Large intestine (tissue), 3 donors: ENCODE results near the gene C1orf94. TPM values are rescaled to one million over a fixed set of nuclear protein-coding genes. Genes with fewer than 3 reads are reported as not detected.

ENCODE experiments used
- DNase-seq, 2 donors: peaks; one replicate each; pipeline versions ENCODE4 v3.0.0 to v3.0.0-alpha.2; 2013
- H3K27ac ChIP-seq: one replicate; pipeline ENCODE4 v1.5.1; 2013; ENCODE audit warnings: low read length
- H3K27me3 ChIP-seq: 2 replicates; pipeline ENCODE4 v1.6.1; 2013; ENCODE audit warnings: low read length; ENCODE audit not compliant: control insufficient read depth, insufficient read depth
- H3K36me3 ChIP-seq: 2 replicates; pipeline ENCODE4 v1.6.1; 2013; ENCODE audit warnings: low read length; ENCODE audit not compliant: control insufficient read depth, insufficient read depth
- H3K4me1 ChIP-seq: one replicate; pipeline ENCODE4 v1.6.1; 2013; ENCODE audit warnings: low read length; ENCODE audit not compliant: control insufficient read depth, insufficient read depth
- H3K4me3 ChIP-seq: one replicate; pipeline ENCODE4 v1.5.1; 2013; ENCODE audit warnings: low read length
- H3K9me3 ChIP-seq: one replicate; pipeline ENCODE4 v1.6.1; 2013; ENCODE audit warnings: mild to moderate bottlenecking, low read depth, low read length, moderate library complexity; ENCODE audit not compliant: control insufficient read depth
- WGBS: methylation state at CpG from one replicate; pipeline ENCODE4 v1.1.5; 2013; ENCODE audit warnings: low lambda C conversion rate; ENCODE audit not compliant: insufficient coverage; 5-methylcytosine and 5-hydroxymethylcytosine counted together
- polyA plus RNA-seq: library from polyadenylated mRNA; unstranded; fragments of 120-200 nt; gene quantifications from one replicate; pipeline ENCODE4 v1.2.1, GENCODE V29; 2013

C1orf94 gene
- polyA plus RNA-seq, 1 donor: not detected

- H3K36me3 ChIP-seq: no peaks in the 10 kb centered on the region
- H3K27me3 ChIP-seq: peaks cover 3% of the 10 kb centered on the region
- no peaks in the 10 kb centered on the region for H3K4me1 ChIP-seq
- no peak overlapping the region for H3K27ac ChIP-seq
- H3K9me3 ChIP-seq: no peaks in the 10 kb centered on the region
- no CpG with 5 or more reads among the region's 2 CpGs for WGBS
- H3K4me3 ChIP-seq: no peak overlapping the region
- DNase-seq: no peak
Measured at GRCh38 chr1:34143975-34144374, 32.7 kb upstream of the C1orf94 start.

GRCh38 chr1:34144766-34145165 is 31.9 kb upstream of the C1orf94 start:
- DNase-seq: no peak
- WGBS: no CpG with 5 or more reads among the region's 6 CpGs
- H3K27ac ChIP-seq: no peak overlapping the region
- no peaks in the 10 kb centered on the region for H3K9me3 ChIP-seq
- peaks cover 6% of the 10 kb centered on the region for H3K27me3 ChIP-seq
- H3K4me3 ChIP-seq: no peak overlapping the region
- H3K4me1 ChIP-seq: no peaks in the 10 kb centered on the region
- no peaks in the 10 kb centered on the region for H3K36me3 ChIP-seq

GRCh38 chr1:34147301-34147700 is 29.4 kb upstream of the C1orf94 start:
- H3K36me3 ChIP-seq: no peaks in the 10 kb centered on the region
- 39% methylated on average over 2 of the region's 4 CpGs for WGBS
- no peak overlapping the region for H3K4me3 ChIP-seq
- H3K27me3 ChIP-seq: peaks cover 6% of the 10 kb centered on the region
- H3K9me3 ChIP-seq: no peaks in the 10 kb centered on the region
- no peak for DNase-seq
- H3K27ac ChIP-seq: no peak overlapping the region
- no peaks in the 10 kb centered on the region for H3K4me1 ChIP-seq

GRCh38 chr1:34149501-34149900 is 27.2 kb upstream of the C1orf94 start:
- no peak for DNase-seq
- H3K4me1 ChIP-seq: no peaks in the 10 kb centered on the region
- H3K27me3 ChIP-seq: peaks cover 6% of the 10 kb centered on the region
- no peak overlapping the region for H3K4me3 ChIP-seq
- no peaks in the 10 kb centered on the region for H3K36me3 ChIP-seq
- WGBS: no CpG with 5 or more reads among the region's 3 CpGs
- no peaks in the 10 kb centered on the region for H3K9me3 ChIP-seq
- H3K27ac ChIP-seq: no peak overlapping the region

- no CpG with 5 or more reads among the region's 4 CpGs for WGBS
- no peaks in the 10 kb centered on the region for H3K9me3 ChIP-seq
- H3K27me3 ChIP-seq: peaks cover 6% of the 10 kb centered on the region
- no peaks in the 10 kb centered on the region for H3K36me3 ChIP-seq
- H3K27ac ChIP-seq: no peak overlapping the region
- no peaks in the 10 kb centered on the region for H3K4me1 ChIP-seq
- H3K4me3 ChIP-seq: no peak overlapping the region
- no peak for DNase-seq
Measured at GRCh38 chr1:34153246-34153645, 23.5 kb upstream of the C1orf94 start.

- H3K9me3 ChIP-seq: no peaks in the 10 kb centered on the region
- WGBS: no CpG with 5 or more reads among the region's 2 CpGs
- H3K4me3 ChIP-seq: no peak overlapping the region
- H3K36me3 ChIP-seq: no peaks in the 10 kb centered on the region
- no peak overlapping the region for H3K27ac ChIP-seq
- peaks cover 16% of the 10 kb centered on the region for H3K27me3 ChIP-seq
- no peak for DNase-seq
- H3K4me1 ChIP-seq: no peaks in the 10 kb centered on the region
Measured at GRCh38 chr1:34155860-34156259, 20.8 kb upstream of the C1orf94 start.

GRCh38 chr1:34156739-34157138 is 20.0 kb upstream of the C1orf94 start:
- Histone ChIP-seq H3K4me1 (no peaks in the 10 kb centered on the region), H3K27ac (no peak overlapping the region), H3K36me3 (no peaks in the 10 kb centered on the region), H3K4me3 (no peak overlapping the region), H3K9me3 (no peaks in the 10 kb centered on the region), H3K27me3 (peaks cover 25% of the 10 kb centered on the region)
- DNase-seq: no peak
- WGBS: no CpG with 5 or more reads among the region's 3 CpGs

- Histone ChIP-seq H3K27ac (no peak overlapping the region), H3K36me3 (no peaks in the 10 kb centered on the region), H3K4me1 (no peaks in the 10 kb centered on the region), H3K9me3 (peaks cover 2% of the 10 kb centered on the region), H3K27me3 (peaks cover 80% of the 10 kb centered on the region), H3K4me3 (no peak overlapping the region)
- 20% methylated on average over 1 of the region's 46 CpGs for WGBS
- DNase-seq: peak; percentile 29 to 30
Measured at GRCh38 chr1:34162852-34163766, 13.6 kb upstream of the C1orf94 start.

GRCh38 chr1:34163792-34164731 is 12.6 kb upstream of the C1orf94 start:
- H3K4me1 ChIP-seq: no peaks in the 10 kb centered on the region
- DNase-seq: no peak
- H3K36me3 ChIP-seq: no peaks in the 10 kb centered on the region
- peaks cover 2% of the 10 kb centered on the region for H3K9me3 ChIP-seq
- no CpG with 5 or more reads among the region's 75 CpGs for WGBS
- no peak overlapping the region for H3K4me3 ChIP-seq
- H3K27me3 ChIP-seq: peaks cover 90% of the 10 kb centered on the region
- no peak overlapping the region for H3K27ac ChIP-seq

GRCh38 chr1:34164771-34165391 is 11.8 kb upstream of the C1orf94 start, which contains the start of gene CSMD2:
Gene CSMD2, minus strand, starts transcription at chr1:34165230. Its CDS starts 133 bp downstream, at chr1:34165097.
- H3K4me3 ChIP-seq: peak within 1 kb of the TSS; percentile 1
- peak in 1 of 2 donors; percentile 19 for DNase-seq
- H3K27me3 ChIP-seq: peaks cover 90% of the 10 kb centered on the region
- H3K9me3 ChIP-seq: peaks cover 2% of the 10 kb centered on the region
- no peak within 1 kb of the TSS for H3K27ac ChIP-seq
- H3K4me1 ChIP-seq: no peaks in the 10 kb centered on the region
- H3K36me3 ChIP-seq: no peaks in the 10 kb centered on the region
- WGBS: no CpG with 5 or more reads among the region's 78 CpGs
